ENCODE measurements around the gene MT3. TPM values are rescaled to one million over a fixed set of nuclear protein-coding genes. Genes with fewer than 3 reads are reported as not detected.
A peak's percentile ranks its signal among the peaks of the same experiment; 100 is the strongest.

Gene MT3
- total RNA-seq, result not detected
- 2.2 TPM for polyA plus RNA-seq (2013, experiment 1 of 2)
- 2.6 TPM for polyA plus RNA-seq (2013, experiment 2 of 2)
- long read RNA-seq, experiment 1, result 0 reads
- long read RNA-seq, experiment 2, result 0 reads
- long read RNA-seq, experiment 3, result 0 reads
- long read RNA-seq, experiment 4, result 0 reads

DNA sequence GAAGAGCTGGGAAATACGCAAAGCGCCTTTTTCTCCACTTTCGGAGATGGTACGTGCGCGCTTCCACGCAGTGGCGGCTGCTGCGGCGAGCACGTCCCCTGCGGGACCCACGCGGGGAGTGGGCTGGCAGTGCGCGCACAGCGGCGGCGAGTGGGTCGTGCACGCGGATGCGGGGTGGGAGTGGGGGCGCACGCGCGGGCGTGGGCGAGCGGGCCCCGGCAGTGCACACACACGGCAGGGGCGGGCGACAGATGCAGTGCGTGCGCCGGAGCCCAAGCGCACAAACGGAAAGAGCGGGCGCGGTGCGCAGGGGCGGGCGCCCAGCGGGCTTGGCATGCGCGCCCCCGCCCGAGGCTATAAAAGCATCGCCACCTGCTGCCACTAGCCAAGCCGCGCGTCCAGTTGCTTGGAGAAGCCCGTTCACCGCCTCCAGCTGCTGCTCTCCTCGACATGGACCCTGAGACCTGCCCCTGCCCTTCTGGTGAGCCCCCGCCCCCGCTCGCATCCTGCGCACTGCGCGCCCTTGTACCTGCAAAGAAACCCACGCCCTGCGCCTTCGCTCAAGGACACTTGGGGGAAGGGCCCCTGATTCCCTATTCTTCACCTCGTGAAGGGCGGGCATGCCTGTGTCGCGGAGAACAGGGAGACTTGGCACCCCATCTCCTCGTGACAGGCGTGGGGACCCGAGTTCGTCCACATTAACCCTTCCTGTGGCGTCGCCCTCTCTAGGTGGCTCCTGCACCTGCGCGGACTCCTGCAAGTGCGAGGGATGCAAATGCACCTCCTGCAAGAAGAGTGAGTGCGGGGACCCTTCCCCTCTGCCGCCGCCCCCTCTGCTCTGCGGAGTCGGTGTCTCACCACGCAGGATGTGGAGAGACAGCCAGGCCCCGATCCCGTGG, at the start of gene MT3:
MT3 (plus strand) TSS at position 388 of the 899 bp plus-strand sequence; CDS start at position 451, 63 bp downstream.
- Histone ChIP-seq H3K27ac (ENCODE audit: low read depth, low read length) (no peak within 1 kb of the TSS), H3K4me3 (ENCODE audit: low read length) (peak within 1 kb of the TSS; percentile 72), H3K4me1 (ENCODE audit: control insufficient read depth, insufficient read depth, low read length) (no peaks in the 10 kb centered on the region), H3K9ac (ENCODE audit: extremely low read depth, low read length, poor library complexity, severe bottlenecking) (no peak within 1 kb of the TSS), H3K9me3 (ENCODE audit: control insufficient read depth, low read length) (no peaks in the 10 kb centered on the region), H3K27me3 (ENCODE audit: control insufficient read depth, insufficient read depth, low read length, poor library complexity, severe bottlenecking) (peaks cover 72% of the 10 kb centered on the region), H3K36me3 (ENCODE audit: control insufficient read depth, insufficient read depth, low read length) (no peaks in the 10 kb centered on the region)
- H3K4me3 Mint-ChIP-seq, result peak within 1 kb of the TSS; percentile 57
- H3K9me3 Mint-ChIP-seq, result no peaks in the 10 kb centered on the region
- TF ChIP-seq, protein P1, sequence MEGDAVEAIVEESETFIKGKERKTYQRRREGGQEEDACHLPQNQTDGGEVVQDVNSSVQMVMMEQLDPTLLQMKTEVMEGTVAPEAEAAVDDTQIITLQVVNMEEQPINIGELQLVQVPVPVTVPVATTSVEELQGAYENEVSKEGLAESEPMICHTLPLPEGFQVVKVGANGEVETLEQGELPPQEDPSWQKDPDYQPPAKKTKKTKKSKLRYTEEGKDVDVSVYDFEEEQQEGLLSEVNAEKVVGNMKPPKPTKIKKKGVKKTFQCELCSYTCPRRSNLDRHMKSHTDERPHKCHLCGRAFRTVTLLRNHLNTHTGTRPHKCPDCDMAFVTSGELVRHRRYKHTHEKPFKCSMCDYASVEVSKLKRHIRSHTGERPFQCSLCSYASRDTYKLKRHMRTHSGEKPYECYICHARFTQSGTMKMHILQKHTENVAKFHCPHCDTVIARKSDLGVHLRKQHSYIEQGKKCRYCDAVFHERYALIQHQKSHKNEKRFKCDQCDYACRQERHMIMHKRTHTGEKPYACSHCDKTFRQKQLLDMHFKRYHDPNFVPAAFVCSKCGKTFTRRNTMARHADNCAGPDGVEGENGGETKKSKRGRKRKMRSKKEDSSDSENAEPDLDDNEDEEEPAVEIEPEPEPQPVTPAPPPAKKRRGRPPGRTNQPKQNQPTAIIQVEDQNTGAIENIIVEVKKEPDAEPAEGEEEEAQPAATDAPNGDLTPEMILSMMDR (conservative IDR thresholded peaks at IDR 0.05), result peak; percentile 25
- 9 to 16% methylated on average over 32 to 87 of the region's 87 CpGs for WGBS, 2 experiments (ENCODE audit: insufficient coverage in 1 of 2, insufficient read length in 1 of 2)
- peaks cover 90% of the 10 kb centered on the region for H3K27me3 Mint-ChIP-seq (ENCODE audit: insufficient read depth)
- DNase-seq, result peak; percentile 81
- H3K27ac Mint-ChIP-seq, result no peak within 1 kb of the TSS
- H3K4me1 Mint-ChIP-seq, result no peaks in the 10 kb centered on the region
- H3K36me3 Mint-ChIP-seq (ENCODE audit: low read depth), result no peaks in the 10 kb centered on the region

DNA sequence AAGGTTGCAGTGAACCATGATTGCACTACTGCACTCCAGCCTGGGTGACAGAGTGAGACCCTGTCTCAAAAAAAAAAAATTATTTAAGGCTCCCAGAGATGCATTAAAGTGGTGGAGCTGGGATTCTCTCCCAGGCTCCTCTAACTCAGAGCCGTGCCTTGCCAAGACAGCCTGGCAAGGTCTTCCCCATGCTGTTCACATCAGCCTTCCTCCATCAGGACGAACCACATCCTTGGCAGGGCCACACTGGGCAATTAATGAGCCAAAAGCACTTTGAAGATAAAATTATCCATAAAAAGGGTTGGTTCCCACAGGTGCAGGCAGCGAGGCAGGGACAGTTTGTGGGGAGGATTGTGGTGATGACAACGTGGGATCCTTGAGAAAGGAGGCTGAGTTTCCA, 49.7 kb upstream of the MT3 start:
- peaks cover 8% of the 10 kb centered on the region for H3K9me3 Mint-ChIP-seq
- no peak for DNase-seq
- peaks cover 7% of the 10 kb centered on the region for H3K27me3 Mint-ChIP-seq (ENCODE audit: insufficient read depth)
- H3K36me3 Mint-ChIP-seq (ENCODE audit: low read depth), result peaks cover 2% of the 10 kb centered on the region
- H3K27ac Mint-ChIP-seq, result no peak overlapping the region
- H3K27me3 ChIP-seq (ENCODE audit: control insufficient read depth, insufficient read depth, low read length, poor library complexity, severe bottlenecking), result peaks cover 6% of the 10 kb centered on the region
- TF ChIP-seq, protein P1 (conservative IDR thresholded peaks at IDR 0.05), result no peak
- H3K4me1 Mint-ChIP-seq, result no peaks in the 10 kb centered on the region
- H3K4me3 Mint-ChIP-seq, result no peak overlapping the region
- no peak overlapping the region for H3K4me3 ChIP-seq (ENCODE audit: low read length)
- H3K27ac ChIP-seq (ENCODE audit: low read depth, low read length), result no peak overlapping the region
- no peak overlapping the region for H3K9ac ChIP-seq (ENCODE audit: extremely low read depth, low read length, poor library complexity, severe bottlenecking)
- no peaks in the 10 kb centered on the region for H3K9me3 ChIP-seq (ENCODE audit: control insufficient read depth, low read length)
- WGBS, 2 experiments (ENCODE audit: insufficient coverage in 1 of 2, insufficient read length in 1 of 2), result 93% methylated on average over 4 of the region's 4 CpGs; no CpG with 5 or more reads in 1 of the 2 experiments
- no peaks in the 10 kb centered on the region for H3K36me3 ChIP-seq (ENCODE audit: control insufficient read depth, insufficient read depth, low read length)
- H3K4me1 ChIP-seq (ENCODE audit: control insufficient read depth, insufficient read depth, low read length), result no peaks in the 10 kb centered on the region

DNA sequence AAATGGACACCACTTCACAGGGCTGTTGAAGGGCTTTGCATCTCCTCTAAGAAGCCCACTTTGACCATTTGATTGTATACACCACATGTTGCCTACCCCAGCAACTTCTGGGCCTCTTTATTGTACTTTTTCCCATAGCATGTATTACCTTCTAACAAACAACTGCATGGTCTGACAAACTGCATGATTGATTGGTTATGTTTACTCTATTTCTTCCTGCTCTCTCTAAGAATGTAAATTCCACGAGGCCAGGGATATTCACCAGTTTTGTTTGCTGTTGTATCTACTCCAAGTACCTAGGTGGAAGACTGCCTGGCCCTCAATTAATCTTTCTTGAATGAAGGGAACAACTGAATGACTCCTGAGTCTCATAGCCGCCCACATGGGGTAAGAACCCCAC, 47.3 kb upstream of the MT3 start:
- peaks cover 2% of the 10 kb centered on the region for H3K4me1 Mint-ChIP-seq
- H3K9me3 Mint-ChIP-seq, result peaks cover 8% of the 10 kb centered on the region
- peaks cover 2% of the 10 kb centered on the region for H3K36me3 Mint-ChIP-seq (ENCODE audit: low read depth)
- DNase-seq, result no peak
- TF ChIP-seq, protein P1 (conservative IDR thresholded peaks at IDR 0.05), result no peak
- Histone ChIP-seq H3K9ac (ENCODE audit: extremely low read depth, low read length, poor library complexity, severe bottlenecking) (no peak overlapping the region), H3K4me3 (ENCODE audit: low read length) (no peak overlapping the region), H3K27me3 (ENCODE audit: control insufficient read depth, insufficient read depth, low read length, poor library complexity, severe bottlenecking) (no peaks in the 10 kb centered on the region), H3K9me3 (ENCODE audit: control insufficient read depth, low read length) (no peaks in the 10 kb centered on the region), H3K27ac (ENCODE audit: low read depth, low read length) (no peak overlapping the region), H3K36me3 (ENCODE audit: control insufficient read depth, insufficient read depth, low read length) (no peaks in the 10 kb centered on the region), H3K4me1 (ENCODE audit: control insufficient read depth, insufficient read depth, low read length) (no peaks in the 10 kb centered on the region)
- H3K27ac Mint-ChIP-seq, result no peak overlapping the region
- no peak overlapping the region for H3K4me3 Mint-ChIP-seq
- H3K27me3 Mint-ChIP-seq (ENCODE audit: insufficient read depth), result peaks cover 3% of the 10 kb centered on the region
- WGBS, 2 experiments (ENCODE audit: insufficient coverage in 1 of 2, insufficient read length in 1 of 2), result 81 to 83% methylated on average over 1 to 2 of the region's 2 CpGs

Data from endodermal cell (in vitro differentiated cells).